ENCODE results near the gene PLCL2.

- TF ChIP-seq CTCF (conservative IDR thresholded peaks at IDR 0.05; ENCODE audit: low read depth in 2 of 2) (no peak), JUNB (IDR thresholded peaks at IDR 0.05; ENCODE audit: unreplicated experiment) (no peak), EZH2 (IDR thresholded peaks at IDR 0.05; ENCODE audit: low read depth, unreplicated experiment) (no peak), ZNF462 (CRISPR knock-in tag; IDR thresholded peaks at IDR 0.05) (no peak), EZH2phosphoT487 (IDR thresholded peaks at IDR 0.05; ENCODE audit: unreplicated experiment) (no peak), CREB1 (CRISPR knock-in tag; IDR thresholded peaks at IDR 0.05; ENCODE audit: low read depth) (no peak), REST (IDR thresholded peaks at IDR 0.05; ENCODE audit: unreplicated experiment) (no peak), NANOG (IDR thresholded peaks at IDR 0.05; ENCODE audit: borderline replicate concordance) (no peak), POLR2AphosphoS5 (IDR thresholded peaks at IDR 0.05; ENCODE audit: low read depth) (no peak), ZNF114 (CRISPR knock-in tag; IDR thresholded peaks at IDR 0.05) (no peak), ZNF331 (CRISPR knock-in tag; IDR thresholded peaks at IDR 0.05; ENCODE audit: low read depth) (no peak)
Observed at GRCh38 chr3:17115186-17115585, 230.4 kb downstream of the PLCL2 start.

Data from GM23338 (cell line).